ENCODE measurements around the gene TACC3. TPM values are rescaled to one million over a fixed set of nuclear protein-coding genes. Genes with fewer than 3 reads are reported as not detected.

Gene TACC3
- total RNA-seq, 5 donors from 2014 or later (not counting 1 experiment from before 2014, with no cell fraction given): 100 to 138 (median 127) TPM

DNA sequence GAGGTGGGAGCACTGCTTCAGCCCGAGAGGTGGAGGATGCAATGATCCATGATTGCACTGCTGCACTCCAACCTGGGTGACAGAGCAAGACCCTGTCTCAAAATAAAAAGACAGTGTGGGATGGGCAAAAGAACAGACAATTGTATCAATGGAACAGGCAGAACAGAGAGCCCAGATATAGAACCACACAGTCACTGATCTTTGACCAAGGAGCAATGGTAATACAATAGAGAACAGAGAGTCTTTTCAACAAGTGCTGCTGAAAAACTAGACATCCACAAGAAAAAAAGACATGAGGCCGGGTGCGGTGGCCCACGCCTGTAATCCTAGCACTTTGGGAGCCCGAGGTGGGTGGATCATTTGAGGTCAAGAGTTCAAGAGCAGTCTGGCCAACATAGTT, 43.1 kb upstream of the TACC3 start:
- Histone ChIP-seq H3K27ac (ENCODE audit: low read length) (no peak overlapping the region), H3K9me3 (no peaks in the 10 kb centered on the region), H3K27me3 (replicated peaks in 1 of 2; ENCODE audit: control insufficient read depth in 2 of 2, extremely low read depth in 1 of 2, insufficient read depth in 2 of 2, low read length in 1 of 2) (no peaks in the 10 kb centered on the region), H3K36me3 (ENCODE audit: control insufficient read depth in 2 of 2, extremely low read depth in 1 of 2, insufficient read depth in 1 of 2, low read length in 1 of 2) (no peaks in the 10 kb centered on the region), H3K4me3 (ENCODE audit: control insufficient read depth in 1 of 2, extremely low read depth in 1 of 2, low read length in 1 of 2) (no peak overlapping the region), H3K4me1 (ENCODE audit: control insufficient read depth in 1 of 2, extremely low read depth in 1 of 2, insufficient read depth in 2 of 2, low read length in 2 of 2) (peaks cover 2% of the 10 kb centered on the region in 2 experiments)
- ChIA-PET POLR2A (no interaction called here), CTCF (no interaction called here)
- ATAC-seq (replicated peaks in 1 of 4) (no peak), DNase-seq (no peak)
- no peaks in the 10 kb centered on the region for H3K9me3 Mint-ChIP-seq
- no peaks in the 10 kb centered on the region for H3K36me3 Mint-ChIP-seq
- no peaks in the 10 kb centered on the region for H3K27me3 Mint-ChIP-seq
- peaks cover 6 to 9% (median 9%) of the 10 kb centered on the region in 3 donors for H3K4me1 Mint-ChIP-seq
- H3K4me3 Mint-ChIP-seq: no peak overlapping the region
- H3K27ac Mint-ChIP-seq: no peak overlapping the region
- 100% methylated on average over 1 of the region's 5 CpGs for WGBS (ENCODE audit: insufficient coverage)

DNA sequence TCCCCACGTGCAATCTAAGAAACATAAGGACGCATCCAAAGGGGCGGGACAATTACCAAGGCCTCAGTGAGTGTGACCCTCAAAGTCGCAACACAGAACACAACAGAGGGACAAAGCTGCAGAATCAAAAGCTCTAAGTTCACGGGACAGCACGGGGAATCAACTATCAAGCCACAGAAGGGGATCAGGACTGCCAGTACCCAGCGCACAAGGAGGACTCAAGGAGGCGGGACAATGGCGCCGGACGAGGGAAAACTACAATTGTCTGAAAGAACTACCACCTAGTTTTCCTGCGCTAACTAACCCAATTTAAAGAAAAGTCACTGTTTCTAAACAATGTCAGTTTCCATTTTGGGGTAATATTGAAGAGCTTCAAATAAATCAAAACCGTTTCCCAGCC, 38.5 kb upstream of the TACC3 start:
- Histone ChIP-seq H3K27me3 (replicated peaks in 1 of 2; ENCODE audit: control insufficient read depth in 2 of 2, extremely low read depth in 1 of 2, insufficient read depth in 2 of 2, low read length in 1 of 2) (no peaks in the 10 kb centered on the region), H3K4me3 (ENCODE audit: control insufficient read depth in 1 of 2, extremely low read depth in 1 of 2, low read length in 1 of 2) (no peak overlapping the region), H3K27ac (ENCODE audit: low read length) (peak overlapping the region; percentile 2), H3K4me1 (ENCODE audit: control insufficient read depth in 1 of 2, extremely low read depth in 1 of 2, insufficient read depth in 2 of 2, low read length in 2 of 2) (peaks cover 9 to 13% of the 10 kb centered on the region in 2 experiments), H3K9me3 (no peaks in the 10 kb centered on the region), H3K36me3 (ENCODE audit: control insufficient read depth in 2 of 2, extremely low read depth in 1 of 2, insufficient read depth in 1 of 2, low read length in 1 of 2) (no peaks in the 10 kb centered on the region)
- no peaks in the 10 kb centered on the region for H3K27me3 Mint-ChIP-seq
- no peaks in the 10 kb centered on the region for H3K36me3 Mint-ChIP-seq
- 94% methylated on average over 7 of the region's 13 CpGs for WGBS (ENCODE audit: insufficient coverage)
- ChIA-PET POLR2A (interaction anchor here in 1 of 2 donors (0.5 kb wide), 1 partner anchor 1218 kb away, joined by 3 read pairs; no protein-coding TSS in a partner anchor), CTCF (interaction anchor here in 1 of 2 donors (0.6 to 2.5 kb wide), 2 partner anchors 10 kb away, joined by 3 to 13 read pairs; no protein-coding TSS in a partner anchor)
- H3K27ac Mint-ChIP-seq: peak overlapping the region; percentile 83 to 87
- peak overlapping the region; percentile 81 to 87 (median 86) for H3K4me3 Mint-ChIP-seq
- ATAC-seq (replicated peaks in 1 of 4): no peak
- peaks cover 10 to 13% (median 13%) of the 10 kb centered on the region in 3 donors for H3K4me1 Mint-ChIP-seq
- H3K9me3 Mint-ChIP-seq: no peaks in the 10 kb centered on the region
- no peak for DNase-seq

DNA sequence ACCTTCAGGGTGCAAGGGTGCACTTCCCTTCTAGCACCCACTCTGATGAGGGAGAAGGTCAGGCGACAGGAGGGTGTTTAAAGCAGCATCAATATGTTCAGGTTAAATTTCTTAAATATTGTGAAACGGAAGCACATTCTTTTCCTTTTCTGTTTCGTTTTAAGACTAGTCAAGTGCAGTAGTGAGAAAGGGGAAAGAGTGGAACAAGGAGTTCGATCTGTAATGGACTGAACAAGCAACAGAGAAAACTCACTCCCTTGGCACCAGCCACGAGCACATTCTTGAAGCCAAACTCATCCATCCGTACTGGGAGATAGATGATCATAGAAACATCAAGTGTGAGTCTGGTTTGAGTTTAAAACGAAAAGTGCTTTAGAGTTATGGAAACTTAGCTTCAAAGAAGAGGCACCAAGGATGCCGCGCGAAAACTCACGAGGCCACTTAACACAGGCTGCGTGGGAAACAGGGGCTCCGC, 38.0 kb upstream of the TACC3 start:
- peaks cover 9 to 13% of the 10 kb centered on the region in 2 experiments for H3K4me1 ChIP-seq (ENCODE audit: control insufficient read depth in 1 of 2, extremely low read depth in 1 of 2, insufficient read depth in 2 of 2, low read length in 2 of 2)
- H3K27ac Mint-ChIP-seq: peak overlapping the region; percentile 83 to 87
- no peaks in the 10 kb centered on the region for H3K27me3 Mint-ChIP-seq
- 2% methylated on average over 7 of the region's 13 CpGs for WGBS (ENCODE audit: insufficient coverage)
- H3K4me1 Mint-ChIP-seq: peaks cover 10 to 13% (median 13%) of the 10 kb centered on the region in 3 donors
- no peaks in the 10 kb centered on the region for H3K36me3 ChIP-seq (ENCODE audit: control insufficient read depth in 2 of 2, extremely low read depth in 1 of 2, insufficient read depth in 1 of 2, low read length in 1 of 2)
- H3K27ac ChIP-seq (ENCODE audit: low read length): peak overlapping the region; percentile 2
- peak overlapping the region; percentile 31 to 78 for H3K4me3 ChIP-seq (ENCODE audit: control insufficient read depth in 1 of 2, extremely low read depth in 1 of 2, low read length in 1 of 2)
- no peaks in the 10 kb centered on the region for H3K9me3 Mint-ChIP-seq
- no peaks in the 10 kb centered on the region for H3K9me3 ChIP-seq
- H3K27me3 ChIP-seq (replicated peaks in 1 of 2; ENCODE audit: control insufficient read depth in 2 of 2, extremely low read depth in 1 of 2, insufficient read depth in 2 of 2, low read length in 1 of 2): no peaks in the 10 kb centered on the region
- no peaks in the 10 kb centered on the region for H3K36me3 Mint-ChIP-seq
- DNase-seq: peak in 6 of 35 experiments; percentile 3 to 50 (median 9)
- POLR2A ChIA-PET: interaction anchor here in 1 of 2 donors (0.5 kb wide), 1 partner anchor 1218 kb away, joined by 3 read pairs; no protein-coding TSS in a partner anchor
- H3K4me3 Mint-ChIP-seq: peak overlapping the region; percentile 81 to 87 (median 86)
- ATAC-seq (replicated peaks in 1 of 4): peak in 1 of 4 experiments; percentile 9
- CTCF ChIA-PET: interaction anchor here in 1 of 2 donors (2.5 kb wide), 1 partner anchor 10 kb away, joined by 13 read pairs; no protein-coding TSS in a partner anchor

DNA sequence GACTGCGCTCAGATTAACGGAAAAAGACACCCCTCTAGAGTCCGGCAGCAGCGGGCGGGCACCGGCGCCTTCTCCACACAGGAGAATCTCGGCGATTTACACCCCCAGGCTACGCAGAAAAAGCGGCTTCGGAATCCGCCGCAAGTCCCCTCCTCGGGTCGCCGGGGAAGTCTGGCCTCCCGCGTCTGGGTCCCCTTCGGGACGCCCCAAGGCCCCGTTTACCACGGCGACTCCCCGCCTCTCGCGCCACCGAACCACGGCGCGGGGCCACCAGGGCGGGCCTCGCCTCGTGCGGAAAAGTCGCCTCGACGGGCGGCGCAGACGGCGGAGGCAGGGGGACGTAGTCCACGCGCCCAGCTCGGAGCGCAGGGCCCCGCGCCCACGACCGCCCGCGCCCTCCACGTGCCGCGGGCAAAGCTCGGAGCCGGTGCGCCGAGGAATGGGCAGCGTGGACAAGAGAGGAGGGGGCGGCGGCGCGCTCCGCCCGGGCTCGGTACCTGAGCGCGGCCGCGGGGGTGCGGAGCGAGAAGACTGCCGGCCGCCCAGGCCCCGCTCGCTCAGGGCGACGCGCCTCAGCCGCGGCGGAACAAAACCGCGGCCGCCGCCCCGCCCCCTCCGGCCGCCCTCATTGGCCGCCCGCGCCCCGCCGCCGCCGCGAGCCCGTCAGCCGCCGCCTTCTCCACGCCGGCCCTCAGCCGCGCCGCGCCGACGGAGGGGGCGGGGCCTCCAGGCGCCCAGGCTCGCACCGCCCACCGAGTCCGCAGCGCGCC, 37.4 kb upstream of the TACC3 start, which contains the start of gene FAM53A:
Gene FAM53A, minus strand, starts transcription at position 578 of the 770 bp plus-strand sequence. CDS start 15,572 bp downstream, outside the sequence.
- Mint-ChIP-seq H3K27me3 (no peaks in the 10 kb centered on the region), H3K27ac (peak within 1 kb of the TSS; percentile 83 to 87), H3K36me3 (no peaks in the 10 kb centered on the region), H3K4me3 (peak within 1 kb of the TSS; percentile 81 to 87 (median 86)), H3K4me1 (peaks cover 10 to 13% (median 13%) of the 10 kb centered on the region in 3 donors), H3K9me3 (no peaks in the 10 kb centered on the region)
- ChIA-PET POLR2A (no interaction called here), CTCF (interaction anchor here in 1 of 2 donors (2.5 kb wide), 1 partner anchor 9 kb away, joined by 13 read pairs; no protein-coding TSS in a partner anchor)
- peaks cover 9 to 13% of the 10 kb centered on the region in 2 experiments for H3K4me1 ChIP-seq (ENCODE audit: control insufficient read depth in 1 of 2, extremely low read depth in 1 of 2, insufficient read depth in 2 of 2, low read length in 2 of 2)
- H3K4me3 ChIP-seq (ENCODE audit: control insufficient read depth in 1 of 2, extremely low read depth in 1 of 2, low read length in 1 of 2): peak within 1 kb of the TSS; percentile 35 to 78
- H3K36me3 ChIP-seq (ENCODE audit: control insufficient read depth in 2 of 2, extremely low read depth in 1 of 2, insufficient read depth in 1 of 2, low read length in 1 of 2): no peaks in the 10 kb centered on the region
- no peaks in the 10 kb centered on the region for H3K27me3 ChIP-seq (replicated peaks in 1 of 2; ENCODE audit: control insufficient read depth in 2 of 2, extremely low read depth in 1 of 2, insufficient read depth in 2 of 2, low read length in 1 of 2)
- ATAC-seq (replicated peaks in 1 of 4): peak; percentile 91 to 95 (median 93)
- WGBS (ENCODE audit: insufficient coverage): under 1% methylated on average over 117 of the region's 118 CpGs
- peak within 1 kb of the TSS; percentile 2 for H3K27ac ChIP-seq (ENCODE audit: low read length)
- peak in 25 of 35 experiments; percentile 2 to 95 (median 24) for DNase-seq
- no peaks in the 10 kb centered on the region for H3K9me3 ChIP-seq

DNA sequence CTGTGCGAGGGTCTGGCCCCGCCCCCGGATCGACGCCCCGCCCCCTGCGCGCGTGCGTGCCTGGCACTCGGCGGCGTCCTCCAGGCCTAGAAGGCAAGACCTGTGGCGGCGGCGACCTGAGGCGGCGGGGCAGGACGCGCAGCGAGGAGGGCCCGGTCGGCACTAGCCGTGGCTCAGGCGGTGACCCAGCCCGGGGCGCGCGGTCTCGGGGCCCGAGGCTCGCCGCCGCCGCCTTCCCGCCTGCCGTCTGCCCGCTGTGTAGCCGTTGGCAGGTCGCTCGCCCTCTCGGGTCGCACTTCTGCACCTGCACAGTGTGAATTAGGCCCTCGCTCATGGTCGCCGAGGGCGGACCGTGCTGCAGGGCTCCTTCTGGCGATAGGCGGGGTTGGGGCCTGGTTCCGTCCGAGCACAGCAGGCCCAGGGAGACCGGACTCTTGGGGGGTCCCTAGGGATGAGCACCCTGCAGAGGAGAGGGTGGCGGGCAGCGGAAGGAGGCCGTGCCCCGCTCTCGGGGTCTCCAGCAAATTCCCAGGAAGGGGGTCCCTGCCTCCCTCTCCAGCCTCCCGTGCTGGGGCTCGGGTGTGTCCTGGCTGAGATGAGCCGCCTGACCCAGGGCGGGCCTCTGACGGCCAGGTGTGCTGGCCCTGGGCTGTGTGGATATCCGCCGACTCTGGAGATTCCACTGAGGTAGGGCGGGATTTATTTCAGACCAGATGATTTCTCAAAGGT, 36.7 kb upstream of the TACC3 start:
- H3K27me3 ChIP-seq (replicated peaks in 1 of 2; ENCODE audit: control insufficient read depth in 2 of 2, extremely low read depth in 1 of 2, insufficient read depth in 2 of 2, low read length in 1 of 2): no peaks in the 10 kb centered on the region
- H3K36me3 Mint-ChIP-seq: no peaks in the 10 kb centered on the region
- H3K4me1 ChIP-seq (ENCODE audit: control insufficient read depth in 1 of 2, extremely low read depth in 1 of 2, insufficient read depth in 2 of 2, low read length in 2 of 2): peaks cover 9 to 13% of the 10 kb centered on the region in 2 experiments
- peaks cover 10 to 13% (median 13%) of the 10 kb centered on the region in 3 donors for H3K4me1 Mint-ChIP-seq
- H3K9me3 ChIP-seq: no peaks in the 10 kb centered on the region
- WGBS (ENCODE audit: insufficient coverage): 32% methylated on average over 62 of the region's 66 CpGs
- no peak overlapping the region for H3K27ac ChIP-seq (ENCODE audit: low read length)
- no peak overlapping the region for H3K27ac Mint-ChIP-seq
- no peaks in the 10 kb centered on the region for H3K36me3 ChIP-seq (ENCODE audit: control insufficient read depth in 2 of 2, extremely low read depth in 1 of 2, insufficient read depth in 1 of 2, low read length in 1 of 2)
- peak in 1 of 4 experiments; percentile 5 for ATAC-seq (replicated peaks in 1 of 4)
- ChIA-PET CTCF (interaction anchor here in 1 of 2 donors (2.5 kb wide), 1 partner anchor 9 kb away, joined by 13 read pairs; no protein-coding TSS in a partner anchor), POLR2A (no interaction called here)
- H3K27me3 Mint-ChIP-seq: no peaks in the 10 kb centered on the region
- no peaks in the 10 kb centered on the region for H3K9me3 Mint-ChIP-seq
- peak overlapping the region; percentile 33 to 59 (median 57) for H3K4me3 Mint-ChIP-seq
- peak overlapping the region in 1 of 2 donors; percentile 35 for H3K4me3 ChIP-seq (ENCODE audit: control insufficient read depth in 1 of 2, extremely low read depth in 1 of 2, low read length in 1 of 2)
- DNase-seq: peak in 28 of 35 experiments; percentile 66 to 96 (median 84)
